ENCODE results near the gene CRACDL. TPM values are rescaled to one million over a fixed set of nuclear protein-coding genes. Genes with fewer than 3 reads are reported as not detected.
"Not testable (repeated sequence)": the region's sequence is repeated elsewhere in the genome, so short reads cannot be mapped to it uniquely, and the experiment has no call there.

The CRACDL gene
- total RNA-seq, 4 donors from 2014 or later: 5.2 to 10.6 (median 8.1) TPM

DNA sequence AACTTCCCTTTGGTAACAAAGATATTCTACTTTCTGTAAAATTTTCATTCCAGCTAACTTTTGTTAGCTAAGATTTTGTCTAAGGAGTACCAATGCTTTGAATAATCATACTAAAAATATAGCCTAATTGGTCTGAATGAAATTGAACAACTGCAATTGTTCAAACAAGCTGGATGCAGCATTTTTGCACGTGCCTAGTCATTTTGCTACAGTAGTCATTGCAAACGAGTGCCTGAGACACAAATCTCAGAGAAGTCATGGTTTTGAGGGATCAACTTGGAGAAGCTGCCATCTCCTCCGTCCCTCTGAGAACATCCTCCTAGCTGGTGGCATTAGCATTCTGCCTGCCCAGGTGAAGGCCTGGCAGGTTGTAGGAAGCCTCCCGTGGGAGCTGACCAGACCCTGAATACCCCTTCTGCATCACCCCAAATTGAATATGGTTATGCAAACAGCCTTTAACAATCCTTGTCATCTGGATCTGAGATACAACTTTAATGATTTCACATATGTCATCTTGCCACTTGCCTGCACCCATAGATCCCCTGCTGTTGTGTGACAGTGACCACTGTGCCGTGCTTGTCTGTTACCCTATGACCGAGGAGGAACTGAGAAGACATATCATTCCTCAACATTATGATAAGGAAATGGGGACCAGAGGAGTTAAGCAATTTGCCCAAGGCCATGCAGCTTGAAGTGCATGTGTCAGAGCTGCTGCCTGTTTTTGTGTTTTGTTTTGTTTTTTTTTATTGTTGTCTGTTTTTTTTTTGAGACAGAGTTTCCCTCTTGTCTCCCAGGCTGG lies 176.0 kb downstream of the CRACDL start:
- intact Hi-C loops (cut with DNase I): no loop called here
- Histone ChIP-seq H3K36me3 (no peaks in the 10 kb centered on the region), H3K4me1 (peaks cover 0 to 7% of the 10 kb centered on the region in 2 donors), H3K4me3 (replicated peaks in 1 of 3) (no peak overlapping the region), H3K9me3 (no peaks in the 10 kb centered on the region), H3K27ac (no peak overlapping the region), H3K27me3 (no peaks in the 10 kb centered on the region)
- WGBS, 2 donors: 80 to 83% methylated on average over 6 of the region's 6 CpGs
- no peak for DNase-seq
- TF ChIP-seq POLR2A (IDR thresholded peaks at IDR 0.05): no peak

DNA sequence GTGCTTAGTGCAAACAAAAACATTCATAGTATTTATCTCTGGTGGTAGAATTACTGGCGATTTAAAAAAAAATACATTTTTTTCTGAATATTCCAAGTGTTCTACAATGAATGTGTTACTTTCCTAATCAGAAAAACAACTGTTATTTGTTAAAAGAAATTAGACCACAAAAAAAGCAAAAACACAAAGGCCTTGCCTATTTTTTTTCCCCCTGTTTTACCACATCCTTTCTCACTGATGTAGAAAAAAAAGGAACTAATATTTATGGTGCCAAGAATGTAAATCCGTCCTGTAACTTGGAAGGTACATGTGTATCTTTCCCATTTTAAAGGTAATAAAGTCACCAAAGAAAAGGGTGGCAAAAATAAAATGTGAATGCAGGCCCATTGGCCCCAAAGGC lies 176.7 kb downstream of the CRACDL start:
- no peak for TF ChIP-seq POLR2A (IDR thresholded peaks at IDR 0.05)
- TF ChIP-seq, protein P1, sequence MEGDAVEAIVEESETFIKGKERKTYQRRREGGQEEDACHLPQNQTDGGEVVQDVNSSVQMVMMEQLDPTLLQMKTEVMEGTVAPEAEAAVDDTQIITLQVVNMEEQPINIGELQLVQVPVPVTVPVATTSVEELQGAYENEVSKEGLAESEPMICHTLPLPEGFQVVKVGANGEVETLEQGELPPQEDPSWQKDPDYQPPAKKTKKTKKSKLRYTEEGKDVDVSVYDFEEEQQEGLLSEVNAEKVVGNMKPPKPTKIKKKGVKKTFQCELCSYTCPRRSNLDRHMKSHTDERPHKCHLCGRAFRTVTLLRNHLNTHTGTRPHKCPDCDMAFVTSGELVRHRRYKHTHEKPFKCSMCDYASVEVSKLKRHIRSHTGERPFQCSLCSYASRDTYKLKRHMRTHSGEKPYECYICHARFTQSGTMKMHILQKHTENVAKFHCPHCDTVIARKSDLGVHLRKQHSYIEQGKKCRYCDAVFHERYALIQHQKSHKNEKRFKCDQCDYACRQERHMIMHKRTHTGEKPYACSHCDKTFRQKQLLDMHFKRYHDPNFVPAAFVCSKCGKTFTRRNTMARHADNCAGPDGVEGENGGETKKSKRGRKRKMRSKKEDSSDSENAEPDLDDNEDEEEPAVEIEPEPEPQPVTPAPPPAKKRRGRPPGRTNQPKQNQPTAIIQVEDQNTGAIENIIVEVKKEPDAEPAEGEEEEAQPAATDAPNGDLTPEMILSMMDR (IDR thresholded peaks at IDR 0.05): no peak
- no peak for DNase-seq

DNA sequence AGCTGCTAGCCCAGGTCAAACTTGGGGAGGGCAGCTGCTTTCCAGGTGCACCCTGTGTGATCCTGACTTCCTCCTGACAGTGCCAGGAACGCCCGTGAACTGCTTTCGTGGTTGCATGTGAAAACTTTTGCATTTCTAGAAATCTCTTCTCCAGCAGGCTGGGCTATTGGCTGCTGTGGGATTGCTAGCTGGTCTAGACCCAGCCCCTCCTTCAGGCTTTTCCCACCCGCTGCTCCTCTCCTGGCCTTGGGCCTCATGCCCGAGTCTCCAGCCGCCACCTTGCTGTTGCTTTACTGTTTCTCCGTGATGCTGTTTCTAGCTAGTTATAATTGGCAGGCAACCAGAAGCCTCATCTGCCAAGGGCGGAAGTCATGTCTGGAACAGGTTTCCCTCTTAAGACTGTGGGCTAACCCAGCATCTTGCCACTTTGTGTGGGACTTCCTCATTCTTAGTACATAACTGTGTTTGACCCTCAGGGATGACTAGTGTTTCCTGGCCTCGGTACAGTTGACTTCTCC lies 178.1 kb downstream of the CRACDL start:
- peak; percentile 36 to 56 for DNase-seq
- 18 to 46% methylated on average over 9 of the region's 9 CpGs for WGBS, 2 donors
- no peaks in the 10 kb centered on the region for H3K27me3 ChIP-seq
- H3K27ac ChIP-seq: no peak overlapping the region
- no peak overlapping the region for H3K4me3 ChIP-seq (replicated peaks in 1 of 3)
- H3K4me1 ChIP-seq: peaks cover 0 to 7% of the 10 kb centered on the region in 2 donors
- intact Hi-C loops (cut with DNase I): no loop called here
- H3K36me3 ChIP-seq: no peaks in the 10 kb centered on the region
- no peaks in the 10 kb centered on the region for H3K9me3 ChIP-seq
- TF ChIP-seq, protein P1 (IDR thresholded peaks at IDR 0.05): no peak

More for the DNA sequence above, 176.7 kb downstream of the CRACDL start:
- intact Hi-C loops (cut with DNase I): no loop called here
- WGBS, 2 donors: 67 to 82% methylated on average over 2 of the region's 2 CpGs
- H3K9me3 ChIP-seq: no peaks in the 10 kb centered on the region
- no peaks in the 10 kb centered on the region for H3K36me3 ChIP-seq
- H3K27ac ChIP-seq: no peak overlapping the region
- H3K4me3 ChIP-seq (replicated peaks in 1 of 3): no peak overlapping the region
- peaks cover 0 to 7% of the 10 kb centered on the region in 2 donors for H3K4me1 ChIP-seq
- H3K27me3 ChIP-seq: no peaks in the 10 kb centered on the region

DNA sequence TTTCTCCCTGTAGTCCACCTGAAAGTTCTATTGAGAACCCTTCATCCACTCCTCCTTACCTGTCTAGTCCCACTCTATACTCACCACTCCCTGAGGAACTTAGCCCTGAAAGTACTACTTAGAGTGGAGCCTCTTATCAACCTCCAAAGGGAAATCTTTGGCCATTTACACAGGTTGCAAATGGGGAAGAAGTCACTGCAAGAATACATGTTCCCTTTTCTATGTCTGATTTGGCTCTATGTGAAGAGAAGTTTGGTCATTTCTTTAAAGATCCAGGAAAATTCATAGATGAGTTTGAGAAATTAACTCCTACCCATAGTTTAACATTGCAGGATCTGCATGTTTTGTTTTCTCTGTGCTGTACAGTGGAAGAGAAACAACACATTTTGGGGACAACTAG lies 182.2 kb downstream of the CRACDL start:
- H3K36me3 ChIP-seq: no peaks in the 10 kb centered on the region
- H3K4me3 ChIP-seq (replicated peaks in 1 of 3): no peak overlapping the region
- H3K9me3 ChIP-seq: no peaks in the 10 kb centered on the region
- H3K27me3 ChIP-seq: no peaks in the 10 kb centered on the region
- intact Hi-C loops (cut with DNase I): no loop called here
- no peak overlapping the region for H3K27ac ChIP-seq
- TF ChIP-seq, protein P1 (IDR thresholded peaks at IDR 0.05): no peak
- no peak for TF ChIP-seq POLR2A (IDR thresholded peaks at IDR 0.05)
- DNase-seq: no peak
- peaks cover 0 to 7% of the 10 kb centered on the region in 2 donors for H3K4me1 ChIP-seq

DNA sequence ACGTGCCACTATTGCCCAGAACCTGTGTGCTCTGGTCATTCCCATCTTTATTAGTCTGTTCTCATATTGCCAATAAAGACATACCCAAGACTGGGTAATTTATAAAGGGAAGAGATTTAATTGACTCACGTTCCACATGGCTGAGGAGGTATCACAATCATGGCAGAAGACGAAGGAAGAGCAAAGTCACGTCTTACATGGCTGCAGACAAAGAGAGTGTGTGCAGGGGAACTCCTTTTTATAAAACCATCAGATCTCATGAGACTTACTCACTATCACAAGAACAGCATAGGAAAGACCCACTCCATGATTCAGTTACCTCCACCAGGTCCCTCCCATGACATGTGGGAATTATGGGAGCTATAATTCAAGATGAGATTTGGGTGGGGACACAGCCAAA lies 183.3 kb downstream of the CRACDL start:
- WGBS, 2 donors: 86% methylated on average over 4 of the region's 4 CpGs
- H3K4me3 ChIP-seq (replicated peaks in 1 of 3); DNase-seq; H3K27me3 ChIP-seq; H3K4me1 ChIP-seq; H3K27ac ChIP-seq; H3K9me3 ChIP-seq; H3K36me3 ChIP-seq; intact Hi-C loops (cut with DNase I): not testable (repeated sequence)

DNA sequence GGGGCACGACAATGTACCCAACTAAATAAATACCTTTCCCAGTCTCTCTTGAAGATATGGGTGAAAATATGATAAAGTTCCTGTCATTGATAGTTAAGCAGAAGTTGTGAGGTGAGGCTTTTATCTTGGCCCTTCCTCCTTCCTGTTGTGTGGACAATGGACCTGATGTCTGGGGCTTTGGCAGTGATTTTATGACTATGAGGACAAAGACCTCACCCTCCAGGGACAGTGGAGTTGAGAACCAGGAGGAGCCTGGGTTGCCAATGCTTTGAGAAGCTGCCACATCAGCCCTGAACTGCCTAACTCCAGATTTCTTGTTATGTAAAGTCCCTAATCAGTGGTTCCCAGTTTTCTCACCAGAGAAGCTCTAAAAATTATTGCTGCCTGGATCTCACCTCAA lies 184.3 kb downstream of the CRACDL start:
- H3K4me3 ChIP-seq (replicated peaks in 1 of 3): no peak overlapping the region
- DNase-seq: no peak
- no peaks in the 10 kb centered on the region for H3K4me1 ChIP-seq
- WGBS, 2 donors: 88 to 98% methylated on average over 1 of the region's 1 CpG
- no peak overlapping the region for H3K27ac ChIP-seq
- intact Hi-C loops (cut with DNase I): no loop called here
- TF ChIP-seq, protein P1 (IDR thresholded peaks at IDR 0.05): no peak
- TF ChIP-seq POLR2A (IDR thresholded peaks at IDR 0.05): no peak
- H3K27me3 ChIP-seq: no peaks in the 10 kb centered on the region
- no peaks in the 10 kb centered on the region for H3K36me3 ChIP-seq
- no peaks in the 10 kb centered on the region for H3K9me3 ChIP-seq
